GM18517 (cell line): Measurements from ENCODE around the gene ATG7.
"Not testable (repeated sequence)": the region's sequence is repeated elsewhere in the genome, so short reads cannot be mapped to it uniquely, and the experiment has no call there.

Experiments used
- ATAC-seq: cut with Tn5 transposase; IDR thresholded peaks from one replicate; pipeline ENCODE4 v1.9.1; 2021; ENCODE audit warnings: mild to moderate bottlenecking, moderate library complexity; ENCODE audit not compliant: unreplicated experiment

The ATG7 gene

DNA sequence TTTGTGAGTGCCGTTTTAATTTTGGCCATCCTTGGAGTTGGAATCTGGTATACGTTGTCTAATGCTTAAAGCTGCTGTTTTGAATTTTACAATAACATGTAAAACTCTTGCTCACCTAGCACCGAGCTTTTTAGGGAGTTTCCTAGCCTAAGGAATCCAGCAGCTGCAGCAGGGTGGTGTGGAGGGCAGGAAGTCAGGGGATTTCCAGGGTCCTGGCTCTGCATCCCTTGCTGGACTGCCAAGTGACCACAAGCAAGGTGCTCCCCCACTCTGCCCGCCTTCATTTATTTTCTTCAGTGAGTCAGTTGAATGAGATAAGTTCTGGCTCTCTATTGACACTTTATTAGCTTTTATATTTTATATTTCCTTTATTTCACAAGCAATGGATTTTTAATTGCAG is 113.7 kb downstream of the ATG7 start:
- ATAC-seq = no peak

GRCh38 chr3:11386465-11387113 is 114.4 kb downstream of the ATG7 start:
- ATAC-seq = no peak

DNA sequence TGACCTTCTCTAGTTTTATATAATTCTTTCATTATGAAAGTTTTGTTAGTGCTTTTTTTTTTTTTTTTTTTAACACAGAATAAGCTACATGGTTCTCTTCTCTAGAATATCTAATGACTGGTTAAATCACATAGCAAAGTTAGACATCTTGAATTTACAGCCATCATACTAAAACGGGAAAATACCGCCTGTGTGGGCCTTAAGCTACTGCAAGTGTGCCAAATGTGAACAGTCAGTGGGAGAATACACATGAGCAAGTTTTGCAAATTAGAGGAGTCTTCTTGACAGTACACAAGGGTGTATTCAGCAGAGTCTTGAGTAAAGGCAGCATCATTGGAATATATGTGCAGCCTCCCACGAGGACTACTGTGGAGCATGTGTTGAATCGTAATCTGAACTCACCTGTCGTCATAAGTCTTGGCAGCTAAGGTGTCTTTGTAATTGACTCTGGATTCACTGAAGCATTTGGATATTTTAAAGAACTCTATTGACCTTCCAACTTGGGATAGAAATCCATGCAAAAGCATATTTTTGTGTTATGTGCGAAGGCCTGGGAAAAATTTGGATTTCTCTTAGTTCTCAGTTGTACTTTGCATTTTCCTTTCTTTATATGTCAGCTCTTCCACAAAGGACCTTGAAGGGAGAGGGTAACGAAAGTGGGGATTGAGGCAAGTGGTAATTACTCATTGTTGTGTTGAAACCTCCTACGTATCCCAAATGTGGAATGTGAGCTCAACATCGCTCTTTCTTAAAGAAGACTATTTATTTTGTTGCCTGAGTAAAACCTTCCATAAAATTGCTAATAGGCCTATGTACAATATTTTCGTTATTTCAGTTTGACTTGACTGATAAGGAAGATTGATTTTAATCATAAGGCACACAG is 117.4 kb downstream of the ATG7 start:
- no peak for ATAC-seq

GRCh38 chr3:11390411-11391131 is 118.4 kb downstream of the ATG7 start:
- no peak for ATAC-seq

DNA sequence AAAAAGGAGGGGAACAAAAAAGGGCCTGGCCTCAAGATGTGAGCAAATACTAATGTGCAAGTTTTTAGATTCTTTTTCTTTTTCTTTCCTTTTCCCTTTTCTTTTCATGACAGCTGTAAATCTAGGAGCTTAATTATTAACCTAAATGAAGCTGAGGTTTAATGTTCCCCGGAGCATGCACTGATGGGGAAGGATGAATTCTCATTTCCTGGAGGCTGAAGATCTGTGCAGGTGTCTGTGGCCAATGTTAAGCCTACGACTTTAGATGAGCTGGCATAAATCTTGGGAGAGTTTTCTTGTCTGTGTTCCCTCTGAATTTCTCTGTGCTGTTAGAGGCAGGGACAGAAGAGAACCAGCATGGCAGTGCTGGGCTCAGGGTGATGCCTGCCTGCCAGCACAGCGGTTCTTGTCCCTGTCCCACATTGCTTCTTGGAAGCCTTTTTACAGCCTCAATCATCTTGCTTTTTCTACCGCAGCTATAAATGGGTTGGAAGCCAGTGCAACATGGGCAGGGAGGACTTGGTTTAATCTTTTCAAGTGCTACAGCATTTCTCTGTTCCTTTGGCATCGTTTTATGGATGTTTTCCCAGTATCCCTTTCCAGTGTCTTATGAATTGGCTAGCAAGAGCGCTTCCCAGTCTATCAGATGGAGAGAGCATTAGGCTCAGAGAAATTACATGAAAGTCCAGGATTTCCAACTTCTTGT is 119.1 kb downstream of the ATG7 start:
- no peak for ATAC-seq

- no peak for ATAC-seq
Observed at GRCh38 chr3:11392014-11392859, 120.0 kb downstream of the ATG7 start.

DNA sequence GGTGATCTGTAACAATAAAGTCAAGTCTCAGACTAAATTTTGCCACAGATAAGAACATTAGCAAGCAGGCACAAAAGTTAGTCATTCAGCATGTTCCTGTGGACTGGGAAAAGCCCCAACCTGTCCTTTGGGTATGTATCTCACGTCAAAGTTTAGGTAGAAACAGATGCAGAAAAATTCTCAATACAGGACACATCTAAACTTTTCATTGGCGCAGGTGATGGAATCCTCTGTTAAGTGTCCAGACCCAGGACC is 120.6 kb downstream of the ATG7 start:
- no peak for ATAC-seq

DNA sequence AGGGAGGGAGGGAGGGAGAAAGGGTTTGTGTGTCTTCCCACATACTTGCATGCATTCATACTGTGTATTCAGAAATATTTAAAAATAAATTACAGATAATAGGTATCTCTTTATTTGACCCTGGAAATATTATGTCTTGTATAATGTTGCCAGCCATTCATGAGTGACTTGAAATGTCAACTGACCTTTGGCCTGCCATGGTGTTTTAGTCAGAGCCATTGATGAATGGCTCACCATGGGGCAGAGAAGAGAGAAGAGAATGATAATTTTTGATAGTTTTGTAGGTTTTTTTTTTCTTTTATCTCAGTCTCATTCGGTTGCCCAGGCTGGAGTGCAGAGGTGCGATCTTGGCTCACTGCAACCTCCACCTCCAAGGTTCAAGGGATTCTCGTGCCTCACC is 121.2 kb downstream of the ATG7 start:
- ATAC-seq = no peak

DNA sequence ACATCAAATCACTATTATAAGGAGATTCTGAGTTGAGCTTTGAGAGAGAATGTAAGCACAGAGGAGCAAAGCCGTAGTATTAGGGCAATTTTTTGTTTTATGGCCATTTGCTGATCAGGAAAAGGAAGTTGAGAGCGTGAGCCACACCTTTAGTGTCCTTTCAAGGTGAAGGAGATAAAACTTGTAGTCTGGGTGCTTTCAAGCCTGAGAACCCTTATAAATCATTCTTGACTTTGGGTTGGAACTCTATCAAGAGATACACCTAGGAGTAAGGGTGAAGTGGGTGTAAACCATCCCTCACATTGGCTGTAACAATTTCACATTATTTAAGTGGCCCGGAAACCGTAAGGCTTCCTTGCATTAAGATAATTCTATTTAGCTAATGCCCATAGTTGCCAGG is 122.2 kb downstream of the ATG7 start:
- no peak for ATAC-seq

GRCh38 chr3:11400213-11400612 is 128.0 kb downstream of the ATG7 start:
- ATAC-seq = no peak

- no peak for ATAC-seq
Observed at GRCh38 chr3:11401434-11401833, 129.2 kb downstream of the ATG7 start.

DNA sequence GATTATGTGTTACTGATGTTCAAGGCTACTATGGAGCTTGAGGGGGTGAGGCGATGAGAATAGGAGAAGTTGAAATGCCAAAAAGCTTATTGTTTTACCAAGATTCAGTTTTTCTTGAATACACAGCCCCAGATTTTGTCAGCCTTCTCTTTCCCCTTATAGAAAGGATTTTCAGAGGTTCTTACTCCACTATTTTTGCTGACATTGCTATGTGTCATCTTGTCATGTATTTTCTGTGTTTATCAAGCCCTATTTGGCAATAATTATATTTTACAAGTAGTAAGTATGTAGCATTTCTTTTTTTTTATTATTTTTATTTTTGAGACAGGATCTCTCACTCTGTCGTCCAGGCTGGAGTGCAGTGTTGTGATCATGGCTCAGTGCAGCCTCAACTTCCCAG is 133.1 kb downstream of the ATG7 start:
- no peak for ATAC-seq

DNA sequence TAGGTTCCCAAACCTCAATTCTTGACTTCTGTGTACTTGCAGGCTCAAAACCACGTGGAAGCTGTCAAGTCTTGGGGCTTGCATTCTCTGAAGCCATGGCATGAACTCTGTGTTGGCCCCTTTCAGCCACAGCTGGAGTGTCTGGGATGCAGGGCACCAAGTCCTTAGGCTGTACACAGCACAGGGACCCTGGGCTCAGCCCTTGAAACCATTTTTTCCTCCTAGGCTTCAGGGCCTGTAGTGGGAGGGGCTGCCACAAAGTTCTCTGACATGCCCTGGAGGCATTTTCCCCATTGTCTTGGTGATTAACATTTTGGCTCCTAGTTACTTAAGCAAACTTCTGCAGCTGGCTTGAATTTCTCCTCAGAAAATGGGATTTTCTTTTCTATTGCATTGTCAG is 135.4 kb downstream of the ATG7 start:
- no peak for ATAC-seq

GRCh38 chr3:11408324-11408859 is 136.2 kb downstream of the ATG7 start:
- ATAC-seq = not testable (repeated sequence)

DNA sequence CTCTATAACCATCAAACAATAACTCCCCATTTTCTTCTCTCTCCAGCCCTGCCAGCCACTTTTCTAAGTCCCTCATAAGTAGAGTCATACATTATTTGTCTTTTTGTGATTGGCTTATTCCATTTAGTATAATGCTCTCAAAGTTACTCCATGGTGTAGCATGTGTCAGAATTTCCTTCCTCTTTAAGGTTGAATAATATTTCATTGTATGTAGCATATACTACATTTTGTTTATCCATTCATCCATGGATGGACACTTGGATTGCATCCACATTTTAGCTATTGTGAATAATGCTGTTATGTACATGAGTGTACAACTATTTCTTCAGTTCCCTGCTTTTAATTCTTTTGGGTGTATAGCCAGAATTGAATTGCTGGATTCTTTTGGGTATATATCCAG is 138.4 kb downstream of the ATG7 start:
- ATAC-seq = no peak

GRCh38 chr3:11411956-11412355 is 139.8 kb downstream of the ATG7 start:
- no peak for ATAC-seq

DNA sequence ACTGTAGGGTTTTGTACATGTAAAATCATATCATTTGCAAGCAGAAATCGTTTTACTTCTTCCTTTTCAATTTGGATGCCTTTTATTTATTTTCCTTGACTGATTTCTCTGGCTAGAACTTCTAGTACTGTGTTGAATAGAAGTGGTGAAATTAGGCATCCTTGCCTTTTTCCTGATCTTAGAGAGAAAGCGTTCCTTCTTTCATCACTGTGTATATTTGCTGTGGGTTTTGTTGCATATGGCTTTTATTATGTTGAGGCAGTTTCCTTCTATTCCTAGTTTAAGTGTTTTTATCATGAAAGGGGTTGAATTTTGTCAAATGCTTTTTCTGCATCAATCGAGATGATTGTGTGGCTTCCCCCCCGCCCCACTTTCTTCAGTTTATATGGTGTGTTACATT is 140.9 kb downstream of the ATG7 start:
- no peak for ATAC-seq

DNA sequence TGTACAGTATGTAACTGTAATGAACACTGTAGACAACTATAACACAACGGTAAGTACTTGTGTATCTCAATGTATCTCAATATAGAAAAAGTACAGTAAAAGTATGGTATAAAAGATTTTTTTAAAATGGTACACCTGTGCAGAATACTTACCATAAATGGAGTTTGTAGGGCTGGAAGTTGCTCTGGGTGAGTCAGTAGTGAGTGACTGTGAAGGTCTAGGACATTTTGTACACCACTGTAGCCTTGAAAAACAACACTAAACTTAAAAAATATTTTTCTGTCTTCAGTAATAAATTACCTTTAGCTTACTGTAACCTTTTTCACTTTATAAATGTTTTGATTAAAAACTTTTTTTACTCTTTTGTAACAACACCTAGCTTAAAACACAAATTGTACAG is 142.9 kb downstream of the ATG7 start:
- no peak for ATAC-seq

DNA sequence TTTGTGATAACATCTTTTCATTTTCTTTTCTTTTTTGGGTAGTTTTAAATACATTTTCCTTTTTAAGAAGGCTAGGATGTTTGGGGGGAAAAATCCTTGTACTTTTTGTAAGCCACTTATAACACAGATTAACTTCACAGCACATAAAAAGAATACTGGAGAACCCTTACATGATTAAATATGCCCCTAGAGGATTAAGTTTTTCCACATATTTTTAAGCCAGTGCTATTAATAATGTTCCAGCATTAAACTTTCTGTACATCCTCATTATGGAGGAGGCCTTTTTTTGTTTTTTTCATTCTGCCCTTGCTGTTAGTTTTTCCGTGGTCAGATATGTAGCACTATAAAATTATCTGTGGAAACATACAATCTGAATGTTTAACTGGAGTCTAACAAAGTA is 147.9 kb downstream of the ATG7 start:
- ATAC-seq = no peak

- no peak for ATAC-seq
Observed at GRCh38 chr3:11422291-11422690, 150.1 kb downstream of the ATG7 start.
